Central memory CD4-positive, alpha-beta T cell (primary cell): ENCODE data around the gene MAGEA9B.
"Not testable (repeated sequence)": the region's sequence is repeated elsewhere in the genome, so short reads cannot be mapped to it uniquely, and the experiment has no call there.

Experiments used
- DNase-seq: peaks from one replicate; pipeline ENCODE4 v3.0.0; 2022

The MAGEA9B gene

GRCh38 chrX:149570668-149571067 is 16.6 kb downstream of the MAGEA9B start:
- DNase-seq, result no peak

- no peak for DNase-seq
Measured at GRCh38 chrX:149569770-149570169, 17.5 kb downstream of the MAGEA9B start.

GRCh38 chrX:149568701-149569296 is 18.5 kb downstream of the MAGEA9B start:
- DNase-seq, result no peak

DNA sequence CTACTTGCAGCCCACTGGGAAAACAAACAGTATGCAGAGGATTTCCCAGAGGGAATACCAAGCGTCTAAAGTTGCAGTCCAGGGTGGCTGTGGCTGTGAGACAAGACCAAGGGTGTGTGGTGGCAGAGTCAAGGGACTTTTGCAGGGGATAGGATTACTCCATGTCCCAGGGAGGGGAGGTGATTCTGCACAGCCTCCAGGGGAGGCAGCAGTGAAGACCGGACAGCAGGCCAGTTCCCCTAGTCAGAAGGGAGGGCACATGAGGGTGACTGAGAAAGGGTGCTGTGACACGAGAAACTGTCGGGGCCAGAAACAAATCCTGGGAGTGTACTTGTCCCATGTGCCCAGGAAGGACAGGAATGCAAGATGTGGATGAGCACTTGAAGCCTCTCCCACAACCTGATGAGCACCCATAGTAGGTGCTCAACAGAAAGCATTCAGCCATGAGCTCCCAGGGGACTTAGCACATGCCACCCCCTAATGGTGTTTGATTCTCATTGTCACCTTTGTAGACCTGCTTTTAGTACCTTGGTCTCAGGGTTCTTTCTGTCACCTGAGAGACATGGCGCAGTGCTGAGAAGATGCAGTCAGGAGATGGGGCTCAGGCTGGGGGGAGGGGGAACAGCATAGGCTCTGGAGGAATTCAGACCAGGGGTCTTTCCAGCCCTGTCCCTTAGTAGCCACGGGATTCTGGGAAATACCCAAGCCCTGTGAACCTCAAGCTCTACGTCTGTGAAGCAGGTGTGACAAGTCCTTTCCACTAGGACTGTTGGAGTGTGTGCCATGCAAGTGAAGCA is 19.4 kb downstream of the MAGEA9B start:
- no peak for DNase-seq

GRCh38 chrX:149563359-149563758 is 23.9 kb downstream of the MAGEA9B start:
- no peak for DNase-seq

DNA sequence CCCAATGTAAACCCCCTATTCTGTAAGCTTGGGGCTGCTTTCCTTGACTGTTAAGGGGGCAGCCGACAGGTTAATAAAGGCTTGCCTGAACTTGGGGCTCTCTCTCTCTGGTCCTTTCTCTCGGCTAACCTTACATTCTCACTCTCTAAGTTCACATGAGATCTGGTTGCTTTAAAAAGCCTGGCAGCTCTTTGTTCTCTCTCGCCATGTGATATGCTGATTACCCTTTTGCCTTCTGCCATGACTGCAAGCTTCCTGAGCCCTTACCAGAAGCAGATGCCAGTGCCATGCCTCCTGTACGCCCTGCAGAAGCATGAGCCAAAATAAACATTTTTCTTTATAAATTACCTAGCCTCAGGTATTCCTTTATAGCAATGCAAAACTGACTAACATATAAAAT is 32.0 kb downstream of the MAGEA9B start:
- DNase-seq, result not testable (repeated sequence)

- DNase-seq, result not testable (repeated sequence)
Measured at GRCh38 chrX:149551939-149552248, 35.4 kb downstream of the MAGEA9B start.

DNA sequence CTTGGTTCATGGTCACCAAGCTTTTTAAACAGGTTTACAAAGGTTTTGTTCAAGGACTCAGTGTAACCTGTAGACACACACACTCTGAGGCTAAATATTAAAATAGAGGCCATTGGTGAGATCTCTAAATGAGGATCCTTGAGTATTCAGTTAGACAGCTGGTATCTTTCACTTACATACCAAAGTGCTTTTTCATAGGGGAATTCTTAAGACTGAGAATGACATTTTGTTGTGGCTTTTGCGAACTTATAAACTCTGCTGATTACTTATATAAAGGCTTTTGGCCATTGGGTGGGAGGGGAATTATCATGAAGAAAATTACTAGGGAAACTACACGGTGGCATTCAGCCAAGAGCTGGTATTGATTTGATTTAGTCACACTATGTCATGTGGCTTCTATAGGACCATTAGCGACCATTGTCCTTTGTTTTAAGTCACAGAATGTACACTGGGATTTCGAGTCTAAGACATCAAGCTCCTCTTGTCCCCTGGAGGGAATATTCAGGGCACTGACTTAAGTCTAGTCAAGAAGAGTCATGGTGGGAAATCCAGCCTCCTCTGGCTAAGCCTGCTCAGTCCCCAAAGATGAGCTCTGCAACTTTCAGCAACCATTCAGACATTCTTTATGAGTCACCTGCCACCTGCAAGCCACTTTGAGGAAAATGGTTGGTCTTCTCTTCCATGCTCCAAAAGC is 35.9 kb downstream of the MAGEA9B start:
- not testable (repeated sequence) for DNase-seq

DNA sequence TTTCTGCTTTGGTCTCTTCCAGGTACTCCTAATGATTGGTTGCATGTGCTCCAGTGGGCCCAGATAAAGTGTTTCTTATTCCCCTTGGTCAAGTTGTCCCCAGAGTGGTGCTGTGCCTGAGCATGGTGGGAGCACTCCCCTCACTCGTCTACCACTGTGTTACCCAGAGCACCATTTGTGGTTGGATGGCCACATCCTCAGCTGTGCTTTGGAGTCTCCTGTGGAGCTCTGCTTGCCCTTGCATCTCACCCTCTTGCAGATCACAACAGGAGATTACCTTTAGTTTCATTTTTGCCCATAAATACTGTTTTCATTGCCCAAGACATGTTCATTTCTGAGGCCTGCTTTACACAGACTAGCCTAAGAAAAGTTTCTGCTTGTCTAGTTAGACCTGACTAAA is 36.8 kb downstream of the MAGEA9B start:
- DNase-seq, result not testable (repeated sequence)

DNA sequence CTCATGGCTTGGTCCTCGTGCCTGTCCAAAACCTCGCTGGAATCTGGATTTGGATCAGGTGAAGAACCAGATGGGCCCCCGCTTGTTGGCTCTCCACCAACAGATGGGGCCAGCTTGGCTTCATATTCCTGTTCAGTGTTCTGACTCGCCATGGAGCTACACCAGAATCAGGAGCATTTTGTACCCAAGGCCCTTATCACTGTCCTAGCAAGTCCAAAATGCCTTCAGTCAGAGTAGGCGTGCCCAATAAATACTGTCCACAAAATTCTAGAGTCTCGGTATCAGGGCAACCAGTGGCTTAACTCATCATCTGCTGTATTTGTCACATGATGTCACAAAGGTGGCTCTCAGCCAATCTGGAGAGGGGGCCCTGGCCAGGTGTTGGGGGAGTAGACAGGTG is 37.6 kb downstream of the MAGEA9B start, which contains the start of gene HSFX3:
HSFX3 (minus strand) TSS at position 224 of the 400 bp plus-strand sequence; CDS start at position 152, 72 bp downstream.
- not testable (repeated sequence) for DNase-seq

DNA sequence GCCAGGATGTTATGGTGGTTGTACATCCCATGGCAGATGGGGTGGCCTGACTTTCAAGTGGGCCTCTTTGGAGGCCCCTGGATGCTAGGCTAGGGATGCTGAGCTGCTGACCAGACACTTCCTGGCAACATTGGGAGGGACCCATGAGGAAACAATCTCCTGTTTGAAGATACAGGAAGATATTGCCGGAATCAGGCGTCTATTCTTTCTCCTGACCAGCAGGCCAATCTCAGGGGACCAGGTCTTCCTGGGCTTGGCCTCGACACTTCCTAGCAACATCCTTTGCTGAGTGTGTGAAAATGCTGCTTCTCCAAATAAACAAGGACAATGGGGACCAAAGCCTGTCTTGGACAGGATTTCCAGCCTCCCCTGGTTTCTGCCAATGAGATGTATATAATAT is 39.5 kb downstream of the MAGEA9B start:
- not testable (repeated sequence) for DNase-seq

DNA sequence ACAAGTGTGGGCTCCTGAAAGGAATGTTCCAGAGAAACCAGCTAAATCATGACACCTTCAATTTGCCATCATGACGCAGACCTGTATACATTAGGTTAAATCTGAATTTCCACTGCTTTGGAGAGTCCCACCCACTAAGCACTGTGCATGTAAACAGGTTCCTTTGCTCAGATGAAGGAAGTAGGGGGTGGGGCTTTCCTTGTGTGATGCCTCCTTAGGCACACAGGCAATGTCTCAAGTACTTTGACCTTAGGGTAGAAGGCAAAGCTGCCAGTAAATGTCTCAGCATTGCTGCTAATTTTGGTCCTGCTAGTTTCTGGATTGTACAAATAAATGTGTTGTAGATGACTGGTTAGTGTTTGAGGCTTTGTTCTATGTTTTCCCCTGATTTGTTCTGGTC is 40.3 kb downstream of the MAGEA9B start:
- not testable (repeated sequence) for DNase-seq

DNA sequence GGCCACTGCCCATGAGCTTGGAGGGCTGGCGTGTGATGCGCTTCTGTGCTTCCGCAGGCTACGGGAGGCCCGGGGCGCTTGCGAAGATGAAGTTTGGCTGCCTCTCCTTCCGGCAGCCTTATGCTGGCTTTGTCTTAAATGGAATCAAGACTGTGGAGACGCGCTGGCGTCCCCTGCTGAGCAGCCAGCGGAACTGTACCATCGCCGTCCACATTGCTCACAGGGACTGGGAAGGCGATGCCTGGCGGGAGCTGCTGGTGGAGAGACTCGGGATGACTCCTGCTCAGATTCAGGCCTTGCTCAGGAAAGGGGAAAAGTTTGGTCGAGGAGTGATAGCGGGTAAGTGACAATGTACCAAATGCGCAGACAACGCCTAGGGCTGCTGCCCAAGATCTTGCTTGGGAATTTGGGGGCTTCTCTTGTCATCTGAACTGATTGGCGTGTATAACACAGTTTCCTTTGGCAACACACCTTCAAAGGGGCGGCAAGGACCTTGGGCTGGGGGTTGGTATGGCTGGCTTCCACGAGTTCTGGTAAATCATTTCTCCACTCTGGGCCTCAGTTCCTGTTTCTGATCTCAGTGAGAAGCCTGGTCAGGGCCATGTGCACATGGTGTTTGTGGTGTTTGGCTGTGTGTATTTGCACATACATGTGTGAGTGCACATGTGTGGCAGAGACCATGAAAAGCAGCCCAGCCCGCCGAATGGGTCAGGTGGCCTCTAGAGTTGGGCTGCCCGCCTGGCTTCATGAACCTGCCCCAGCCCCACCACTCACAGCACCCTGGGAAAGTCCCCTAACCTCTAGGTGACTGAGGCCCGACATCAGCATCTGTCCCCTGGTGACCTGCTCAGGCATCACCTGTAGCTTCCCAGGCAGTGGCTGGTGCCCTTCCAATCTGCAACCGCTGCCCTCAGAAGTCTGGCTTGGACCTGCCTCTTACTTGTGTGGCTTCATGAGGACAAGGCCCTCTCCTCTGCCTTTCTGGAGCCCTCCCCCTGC is 41.4 kb downstream of the MAGEA9B start:
- not testable (repeated sequence) for DNase-seq

DNA sequence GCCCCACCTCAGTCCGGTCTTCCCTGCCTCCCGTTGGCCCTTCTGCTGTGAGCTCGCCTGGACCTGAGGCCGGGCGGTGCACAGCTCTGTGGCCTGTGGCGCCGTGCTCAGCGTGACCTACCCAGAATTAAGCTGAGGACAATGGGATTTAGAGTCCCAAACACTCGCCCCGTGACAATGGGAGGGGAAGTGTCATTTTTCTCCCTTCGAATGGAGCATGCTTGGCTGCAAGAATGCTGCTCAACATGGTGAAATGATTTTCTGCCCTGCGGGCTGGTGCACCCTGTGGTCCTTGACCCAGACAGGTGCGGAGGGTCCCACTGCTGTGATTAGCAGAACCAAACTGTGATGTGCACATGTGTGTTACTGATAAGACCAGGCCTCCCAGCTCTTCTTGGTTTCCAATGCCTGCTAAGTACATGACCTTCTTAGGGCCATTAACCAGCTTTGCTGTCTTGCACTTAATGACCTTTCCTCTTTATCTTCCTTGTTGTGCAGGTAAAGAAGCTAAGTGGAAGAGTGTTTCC is 45.7 kb downstream of the MAGEA9B start:
- DNase-seq, result no peak

GRCh38 chrX:149540621-149541520 is 46.4 kb downstream of the MAGEA9B start, which contains the start of gene EOLA1:
Gene EOLA1, plus strand, starts transcription at chrX:149541012. Its CDS starts 4,619 bp downstream, at chrX:149545631.
- peak; percentile 91 for DNase-seq

DNA sequence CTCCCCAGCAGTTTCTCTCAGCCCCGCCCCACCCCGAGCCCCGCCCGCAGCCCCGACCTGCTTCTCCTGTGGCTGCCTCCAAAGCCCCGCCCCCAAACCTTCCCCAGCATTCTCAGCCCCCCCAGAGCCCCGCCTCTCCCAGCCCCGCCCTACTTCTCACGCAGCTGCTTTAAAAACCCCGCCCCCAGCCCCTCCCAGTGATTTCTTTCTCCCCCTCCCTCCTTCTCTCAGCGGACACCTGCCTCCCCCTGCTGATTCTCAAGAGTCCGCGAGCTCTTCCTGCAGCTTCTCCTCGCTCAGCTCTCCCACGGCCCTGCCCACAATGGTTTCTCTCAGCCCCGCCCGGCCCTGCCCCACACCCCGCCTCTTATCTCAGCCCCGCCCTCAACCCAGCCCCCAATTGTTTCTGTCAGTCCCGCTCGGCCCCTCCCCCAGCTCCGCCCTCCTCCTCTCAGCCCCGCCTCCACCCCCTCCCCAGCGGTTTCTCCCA is 47.1 kb downstream of the MAGEA9B start:
- DNase-seq, result peak; percentile 84

- peak; percentile 89 for DNase-seq
Measured at GRCh38 chrX:149539283-149540130, 47.8 kb downstream of the MAGEA9B start.

GRCh38 chrX:149537474-149537873 is 49.8 kb downstream of the MAGEA9B start:
- DNase-seq, result not testable (repeated sequence)

DNA sequence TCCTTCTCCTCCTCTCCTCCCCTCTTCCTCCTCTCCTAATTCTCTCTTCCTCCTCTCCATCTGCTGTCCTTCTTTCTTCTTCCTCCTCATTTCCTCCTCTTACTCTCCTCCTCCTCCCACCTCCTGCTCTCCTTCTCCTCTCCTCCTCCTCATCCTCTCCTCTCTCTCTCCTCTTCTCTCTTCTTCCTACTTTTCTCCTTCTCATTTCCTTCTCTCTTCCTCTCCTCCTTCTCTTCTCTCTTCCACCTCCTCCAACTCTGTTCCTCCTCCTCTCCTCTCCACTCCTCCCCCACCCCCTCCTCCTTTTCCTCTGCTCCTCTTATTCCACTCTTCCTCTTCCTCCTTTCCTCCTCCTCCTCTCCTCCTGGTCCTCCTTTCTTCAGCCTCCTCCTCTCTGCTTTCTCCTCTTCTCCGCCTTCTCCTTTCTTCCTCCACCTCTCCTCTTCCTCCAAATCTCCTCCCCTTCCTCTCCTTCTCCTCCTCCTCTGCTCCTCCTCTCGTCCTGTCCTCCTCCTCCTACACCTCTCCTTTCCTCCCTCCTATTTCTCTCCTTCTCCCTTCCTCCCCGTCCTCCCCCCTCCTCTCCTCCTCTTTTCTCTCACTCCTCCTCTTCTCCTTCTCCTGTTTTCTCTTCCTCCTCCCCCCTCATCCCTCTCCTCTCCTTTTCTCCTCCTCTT is 52.2 kb downstream of the MAGEA9B start:
- DNase-seq, result not testable (repeated sequence)
